Stimulated activated CD4-positive, alpha-beta T cell treated with anti-CD3 and anti-CD28 coated beads, Interleukin-1b, Interleukin-23, amount 100 ng/mL, for 1 hour (primary cell): ENCODE data around the gene WNT6.

Experiments used
- DNase-seq, 2 donors: peaks; one replicate each; pipeline ENCODE4 v3.0.0-alpha.2; 2020; ENCODE audit warnings: low read depth in 2 of 2

The WNT6 gene

GRCh38 chr2:218877891-218878290, 18.3 kb downstream of the WNT6 start:
- no peak for DNase-seq

GRCh38 chr2:218878486-218878885, 18.9 kb downstream of the WNT6 start:
- DNase-seq, result no peak

GRCh38 chr2:218878926-218879761, 19.5 kb downstream of the WNT6 start:
- no peak for DNase-seq

- no peak for DNase-seq
These were observed 20.1 kb downstream of the WNT6 start for GRCh38 chr2:218879776-218880101.

- peak; percentile 59 to 65 for DNase-seq
These were observed 20.7 kb downstream of the WNT6 start, which contains the start of gene WNT10A for GRCh38 chr2:218880102-218880858. Gene WNT10A, plus strand, starts transcription at chr2:218880852. Its CDS starts 144 bp downstream, at chr2:218880996.

GRCh38 chr2:218880859-218881594, 21.4 kb downstream of the WNT6 start:
- DNase-seq, result no peak

GRCh38 chr2:218881744-218882460, 22.3 kb downstream of the WNT6 start:
- no peak for DNase-seq

GRCh38 chr2:218882461-218882816, 22.8 kb downstream of the WNT6 start:
- DNase-seq, result no peak

- no peak for DNase-seq
These were observed 23.3 kb downstream of the WNT6 start for GRCh38 chr2:218882866-218883366.

- no peak for DNase-seq
These were observed 24.2 kb downstream of the WNT6 start for GRCh38 chr2:218883491-218884490.

GRCh38 chr2:218884519-218884918, 24.9 kb downstream of the WNT6 start:
- DNase-seq, result no peak

GRCh38 chr2:218885981-218886947, 26.7 kb downstream of the WNT6 start:
- no peak for DNase-seq

GRCh38 chr2:218887079-218887478, 27.5 kb downstream of the WNT6 start:
- no peak for DNase-seq

- no peak for DNase-seq
These were observed 28.7 kb downstream of the WNT6 start for GRCh38 chr2:218888341-218888740.

- no peak for DNase-seq
These were observed 30.3 kb downstream of the WNT6 start for GRCh38 chr2:218889937-218890336.

GRCh38 chr2:218890369-218890768, 30.8 kb downstream of the WNT6 start:
- no peak for DNase-seq

GRCh38 chr2:218891275-218892135, 31.9 kb downstream of the WNT6 start:
- no peak for DNase-seq

- peak; percentile 59 to 61 for DNase-seq
These were observed 33.2 kb downstream of the WNT6 start for GRCh38 chr2:218892693-218893348.
